GM21390 (cell line): ENCODE measurements around the gene CIZ1.

Experiments used
- ATAC-seq: cut with Tn5 transposase; IDR thresholded peaks from one replicate; pipeline ENCODE4 v1.9.1; 2021; ENCODE audit not compliant: unreplicated experiment

CIZ1 gene

DNA sequence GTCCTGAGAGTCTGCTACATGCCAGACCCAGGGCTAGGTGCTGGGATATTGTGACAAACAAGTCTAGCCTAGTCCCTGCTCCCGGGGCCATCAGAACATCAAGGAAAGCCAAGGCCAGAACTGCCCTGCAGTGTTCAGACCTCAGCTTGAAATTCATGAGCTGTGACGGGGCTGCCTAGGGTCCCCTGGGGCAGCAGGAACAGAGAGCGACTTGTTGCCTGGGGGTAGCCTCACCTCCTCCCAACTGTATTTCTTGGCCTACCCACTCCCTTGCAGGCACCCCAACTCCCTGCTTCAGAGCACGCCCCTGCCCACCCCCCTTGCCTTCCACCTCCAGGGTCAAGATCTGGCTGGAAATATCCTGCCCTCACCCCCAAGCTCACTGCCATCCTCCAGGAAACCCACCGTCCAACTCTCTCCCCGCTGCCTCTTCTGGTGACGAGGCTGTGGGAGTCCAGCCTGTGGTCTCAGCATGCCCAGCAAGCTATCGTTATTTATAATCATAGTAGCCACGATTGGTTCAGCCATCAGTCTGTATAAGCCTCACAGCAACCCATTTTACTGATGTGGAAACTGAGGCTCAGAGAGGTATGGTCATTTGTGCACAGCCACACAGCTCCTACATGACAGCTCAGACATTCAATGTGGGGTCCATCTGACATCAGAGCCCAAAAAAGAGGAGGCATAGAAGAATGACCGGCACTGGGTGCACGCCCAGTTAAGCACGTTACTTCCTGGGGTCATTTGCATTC lies 22.6 kb upstream of the CIZ1 start:
- ATAC-seq, result no peak

DNA sequence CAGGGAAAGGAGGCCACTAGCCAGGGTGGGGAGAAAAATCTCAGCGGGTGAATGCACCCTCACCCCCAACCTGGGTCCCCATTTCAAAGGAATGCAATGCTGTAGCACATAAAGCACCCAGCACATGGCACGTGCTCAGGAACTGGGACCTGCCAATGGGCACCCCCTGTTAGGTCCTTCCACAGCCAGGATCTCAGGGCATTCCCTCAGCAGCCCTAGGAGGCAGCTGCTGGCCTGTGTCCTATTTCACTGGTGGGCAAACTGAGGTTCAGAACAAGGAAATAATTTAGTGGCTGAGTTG lies 20.6 kb upstream of the CIZ1 start:
- no peak for ATAC-seq

GRCh38 chr9:128211186-128211980 lies 20.0 kb upstream of the CIZ1 start:
- ATAC-seq, result no peak

GRCh38 chr9:128208946-128209669 lies 17.7 kb upstream of the CIZ1 start:
- ATAC-seq, result no peak

DNA sequence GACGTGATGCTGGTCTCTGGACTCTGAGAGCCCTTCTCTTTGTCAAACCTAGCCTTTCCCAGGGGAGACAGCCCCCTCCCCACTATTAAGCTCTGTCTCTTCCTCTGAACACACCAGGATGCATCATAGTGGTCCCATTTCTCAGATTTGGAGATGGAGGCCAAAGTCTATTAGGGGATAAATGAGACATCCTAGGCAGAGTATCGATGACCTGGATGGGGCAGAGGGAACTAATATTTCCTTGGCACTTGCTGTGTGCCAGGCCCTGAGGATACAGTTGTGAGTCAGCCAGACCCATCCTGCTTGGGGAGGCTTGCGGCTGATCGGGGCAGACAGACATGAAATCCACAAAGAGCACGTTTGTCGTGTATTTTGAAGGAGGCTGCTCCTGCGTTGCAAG lies 17.0 kb upstream of the CIZ1 start:
- ATAC-seq, result no peak

- no peak for ATAC-seq
Measured at GRCh38 chr9:128206916-128207910, 15.8 kb upstream of the CIZ1 start.

DNA sequence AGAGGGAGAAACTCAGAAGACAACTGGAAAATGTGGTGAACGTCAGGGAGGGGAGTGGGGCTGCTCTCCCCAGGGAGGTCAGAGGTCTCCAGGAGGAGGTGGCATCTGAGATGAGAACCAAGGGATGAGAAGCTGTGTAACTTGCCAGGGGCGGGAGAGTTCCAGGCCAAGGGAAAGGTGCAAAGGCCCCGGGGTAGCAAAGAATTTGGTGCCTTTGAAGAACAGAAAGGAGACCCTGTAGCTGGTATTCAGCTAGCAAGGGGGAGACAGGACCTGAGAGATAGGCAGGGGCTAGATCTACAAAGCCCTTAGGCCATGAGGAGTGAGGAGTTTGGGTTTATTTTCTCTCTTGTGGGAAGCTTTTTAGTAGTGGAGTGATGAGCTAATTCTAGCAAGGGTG lies 15.1 kb upstream of the CIZ1 start:
- ATAC-seq, result no peak

- no peak for ATAC-seq
Measured at GRCh38 chr9:128205296-128205944, 14.0 kb upstream of the CIZ1 start.

DNA sequence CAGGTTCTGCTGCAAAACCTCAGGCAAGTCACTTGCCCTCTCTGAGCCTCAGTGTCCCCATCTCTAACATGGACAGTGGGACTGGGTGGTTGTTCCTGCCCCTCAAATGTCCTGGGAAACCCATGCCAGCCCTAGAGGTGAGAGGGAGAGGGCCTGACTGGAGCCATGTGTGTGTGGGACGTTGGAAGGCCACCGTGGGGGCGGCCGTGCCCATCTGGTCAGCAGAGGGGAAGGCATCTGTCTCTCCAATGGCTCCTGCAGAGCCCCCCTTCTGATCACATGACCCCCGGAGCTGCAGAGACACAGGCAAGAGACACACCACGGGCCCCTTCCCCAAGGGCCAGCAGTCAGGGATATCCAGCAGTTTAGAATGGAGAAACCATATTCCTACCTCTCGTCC lies 13.5 kb upstream of the CIZ1 start:
- ATAC-seq, result no peak

GRCh38 chr9:128203707-128204551 lies 12.6 kb upstream of the CIZ1 start:
- ATAC-seq, result no peak

DNA sequence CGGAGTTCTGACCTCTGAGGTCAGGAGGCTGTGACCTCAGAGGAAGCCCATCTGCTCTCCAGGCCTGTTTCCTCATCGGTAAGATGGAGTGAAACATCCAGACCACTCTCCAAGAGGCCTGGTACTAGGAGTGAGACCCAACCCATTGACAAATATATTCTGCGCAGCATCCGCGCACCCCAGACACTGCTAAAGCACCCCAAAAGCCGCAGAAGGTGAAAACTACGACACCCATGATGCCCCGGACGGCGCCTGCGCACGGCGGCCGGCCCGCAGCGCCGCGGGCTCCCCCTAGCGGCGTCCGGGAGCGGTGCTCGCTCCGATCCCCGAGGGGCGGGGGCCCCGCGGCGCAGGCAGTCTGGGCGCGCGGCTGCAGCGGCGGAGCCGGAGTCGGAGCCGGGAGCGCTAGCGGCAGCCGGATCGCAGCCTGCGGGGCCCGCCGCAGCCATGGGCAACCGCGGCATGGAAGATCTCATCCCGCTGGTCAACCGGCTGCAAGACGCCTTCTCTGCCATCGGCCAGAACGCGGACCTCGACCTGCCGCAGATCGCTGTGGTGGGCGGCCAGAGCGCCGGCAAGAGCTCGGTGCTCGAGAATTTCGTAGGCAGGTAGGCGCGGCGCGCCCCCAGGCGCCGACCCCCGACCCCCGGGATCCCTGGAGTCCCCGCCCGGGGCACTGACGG lies 11.8 kb upstream of the CIZ1 start, which contains the start of gene DNM1:
Gene DNM1 (plus strand): TSS at position 356 of the 683 bp plus-strand sequence. CDS start 92 bp downstream, at position 448.
- ATAC-seq, result peak; percentile 74

- ATAC-seq, result no peak
Measured at GRCh38 chr9:128202648-128203023, 11.3 kb upstream of the CIZ1 start.

GRCh38 chr9:128201441-128202369 lies 10.3 kb upstream of the CIZ1 start:
- ATAC-seq, result no peak

DNA sequence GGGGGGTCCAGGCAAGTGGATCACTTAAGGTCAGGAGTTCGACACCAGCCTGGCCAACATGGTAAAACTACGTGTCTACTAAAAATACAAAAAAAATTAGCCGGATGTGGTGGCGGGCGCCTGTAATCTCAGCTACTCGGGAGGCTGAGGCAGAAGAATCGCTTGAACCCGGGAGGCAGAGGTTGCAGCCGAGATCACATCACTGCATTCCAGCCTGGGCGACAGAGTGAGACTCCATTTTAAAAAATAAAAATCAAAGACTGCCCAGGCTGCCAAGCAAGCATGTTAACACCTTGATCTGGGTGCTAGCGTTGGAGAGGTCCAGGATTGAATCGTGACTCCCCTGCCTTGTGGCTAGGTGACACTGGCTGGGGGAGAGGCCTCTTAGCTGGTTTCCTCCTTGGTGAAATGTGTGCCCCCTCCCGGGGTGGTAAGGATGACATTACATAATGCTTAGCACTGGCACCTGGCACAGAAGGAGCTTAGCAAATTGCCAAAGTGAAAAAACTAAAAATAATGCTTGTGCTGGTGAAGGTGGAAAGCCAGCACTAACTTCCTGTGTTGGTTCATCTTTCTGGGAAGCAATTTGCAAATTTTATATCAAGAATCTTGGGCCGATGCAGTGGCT lies 2.2 kb upstream of the CIZ1 start:
- no peak for ATAC-seq

DNA sequence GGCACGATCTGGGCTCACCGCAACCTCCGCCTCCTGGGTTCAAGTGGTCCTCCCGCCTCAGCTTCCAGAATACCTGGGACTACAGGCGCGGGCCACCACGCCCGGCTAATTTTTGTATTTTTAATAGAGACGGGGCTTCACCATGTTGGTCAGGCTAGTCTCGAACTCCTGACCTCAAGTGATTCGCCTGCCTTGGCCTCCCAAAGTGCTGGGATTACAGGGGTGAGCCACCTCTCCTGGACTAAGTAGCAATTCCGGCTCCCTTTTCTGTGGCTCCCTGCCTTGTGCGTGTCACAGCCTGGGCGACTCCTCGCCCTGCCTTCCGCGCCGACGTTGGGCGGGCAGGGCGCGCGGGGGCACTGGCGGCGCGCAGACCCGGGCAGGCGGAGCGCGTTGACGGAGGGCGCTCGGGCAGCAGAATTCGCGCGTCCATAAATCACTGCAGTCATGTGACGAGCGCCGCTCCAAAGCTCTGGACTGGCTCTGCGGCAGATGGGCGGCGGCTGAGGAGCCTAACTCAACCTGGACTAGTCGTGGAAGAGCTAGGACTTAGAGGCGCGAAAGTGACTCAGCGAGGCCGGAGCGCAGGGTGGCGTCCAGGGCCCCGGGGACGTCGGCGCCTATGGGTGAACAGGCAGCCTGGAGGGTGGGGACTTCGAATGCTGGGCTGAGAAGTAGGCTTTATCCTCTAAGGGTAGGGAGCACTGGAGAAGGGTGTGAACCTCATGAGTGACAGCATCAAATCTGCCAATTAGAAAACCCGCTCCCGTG lies 1.4 kb upstream of the CIZ1 start:
- no peak for ATAC-seq
